ENCODE data around the gene PPFIBP2.

The PPFIBP2 gene

GRCh38 chr11:7581021-7581590 is 67.3 kb downstream of the PPFIBP2 start:
- no peaks in the 10 kb centered on the region for H4K20me1 ChIP-seq (ENCODE audit: insufficient read depth, low read length)
- H3K9me3 ChIP-seq (replicated peaks; ENCODE audit: insufficient read depth, low read length) = no peaks in the 10 kb centered on the region
- no peak overlapping the region for H3K4me2 ChIP-seq (ENCODE audit: low read depth, low read length)
- no peaks in the 10 kb centered on the region for H3K27me3 ChIP-seq (replicated peaks; ENCODE audit: insufficient read depth, low read length)
- H3K4me3 ChIP-seq (ENCODE audit: low read length) = no peak overlapping the region
- no peaks in the 10 kb centered on the region for H3K36me3 ChIP-seq (replicated peaks; ENCODE audit: insufficient read depth, low read length)
- no peak for TF ChIP-seq EZH2 (optimal IDR thresholded peaks at IDR 0.05; ENCODE audit: low read depth, low read length)
- no peak for TF ChIP-seq CTCF (IDR thresholded peaks at IDR 0.05; ENCODE audit: low read length)
- TF ChIP-seq EZH2phosphoT487 (IDR thresholded peaks at IDR 0.05; ENCODE audit: low read length) = no peak
- no peaks in the 10 kb centered on the region for H3K9me2 ChIP-seq (replicated peaks; ENCODE audit: insufficient read depth, low read length)
- no peak overlapping the region for H3K27ac ChIP-seq (ENCODE audit: low read length)
- H3K79me2 ChIP-seq (ENCODE audit: low read length) = 0 out of 2 replicates have a peak, but pooled peaks cover 9% of the 10 kb centered on the region
- no peak overlapping the region for H2AFZ ChIP-seq (ENCODE audit: low read length)
- H3K4me1 ChIP-seq (ENCODE audit: low read length) = peaks cover 25% of the 10 kb centered on the region
- DNase-seq = no peak
- H3K9ac ChIP-seq (ENCODE audit: low read length) = no peak overlapping the region
- peaks cover 13% of the 10 kb centered on the region for H3F3A ChIP-seq (ENCODE audit: insufficient read depth, low read length)

- H3K27me3 ChIP-seq (replicated peaks; ENCODE audit: insufficient read depth, low read length) = no peaks in the 10 kb centered on the region
- no peaks in the 10 kb centered on the region for H3K9me2 ChIP-seq (replicated peaks; ENCODE audit: insufficient read depth, low read length)
- 0 out of 2 replicates have a peak, but pooled peaks cover 9% of the 10 kb centered on the region for H3K79me2 ChIP-seq (ENCODE audit: low read length)
- DNase-seq = no peak
- no peaks in the 10 kb centered on the region for H3K36me3 ChIP-seq (replicated peaks; ENCODE audit: insufficient read depth, low read length)
- peaks cover 12% of the 10 kb centered on the region for H3F3A ChIP-seq (ENCODE audit: insufficient read depth, low read length)
- H3K4me3 ChIP-seq (ENCODE audit: low read length) = no peak overlapping the region
- peaks cover 16% of the 10 kb centered on the region for H3K4me1 ChIP-seq (ENCODE audit: low read length)
- H3K9ac ChIP-seq (ENCODE audit: low read length) = no peak overlapping the region
- no peaks in the 10 kb centered on the region for H4K20me1 ChIP-seq (ENCODE audit: insufficient read depth, low read length)
- no peak overlapping the region for H3K4me2 ChIP-seq (ENCODE audit: low read depth, low read length)
- no peak for TF ChIP-seq EZH2phosphoT487 (IDR thresholded peaks at IDR 0.05; ENCODE audit: low read length)
- TF ChIP-seq CTCF (IDR thresholded peaks at IDR 0.05; ENCODE audit: low read length) = no peak
- no peak for TF ChIP-seq EZH2 (optimal IDR thresholded peaks at IDR 0.05; ENCODE audit: low read depth, low read length)
- H3K27ac ChIP-seq (ENCODE audit: low read length) = no peak overlapping the region
- H3K9me3 ChIP-seq (replicated peaks; ENCODE audit: insufficient read depth, low read length) = no peaks in the 10 kb centered on the region
- H2AFZ ChIP-seq (ENCODE audit: low read length) = no peak overlapping the region
Measured at GRCh38 chr11:7582338-7582985, 68.7 kb downstream of the PPFIBP2 start.

DNA sequence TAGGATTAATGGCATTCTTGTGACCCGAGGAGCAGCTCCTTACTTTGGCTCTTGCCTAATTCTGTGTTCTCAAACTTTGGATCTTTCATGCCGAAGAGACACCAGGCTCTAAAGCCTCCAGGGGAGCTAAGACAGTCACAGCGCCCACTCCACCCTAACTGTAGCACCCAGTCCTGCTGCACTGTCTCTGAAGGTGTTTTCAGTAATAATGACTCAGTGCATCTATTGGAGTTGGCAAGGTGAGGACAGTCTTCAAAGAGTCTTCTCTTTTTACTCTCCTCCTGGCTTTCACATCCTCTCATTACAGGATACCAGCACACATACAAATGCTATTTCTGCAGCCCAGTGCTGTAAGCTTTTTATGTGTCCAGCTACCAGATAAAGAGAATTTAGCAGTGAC is 69.4 kb downstream of the PPFIBP2 start:
- Histone ChIP-seq H4K20me1 (ENCODE audit: insufficient read depth, low read length) (no peaks in the 10 kb centered on the region), H3K27me3 (replicated peaks; ENCODE audit: insufficient read depth, low read length) (no peaks in the 10 kb centered on the region), H3K27ac (ENCODE audit: low read length) (no peak overlapping the region)

More for the DNA sequence above, 69.4 kb downstream of the PPFIBP2 start:
- H3K9ac ChIP-seq (ENCODE audit: low read length) = no peak overlapping the region
- H3K4me3 ChIP-seq (ENCODE audit: low read length) = no peak overlapping the region
- no peaks in the 10 kb centered on the region for H3K9me2 ChIP-seq (replicated peaks; ENCODE audit: insufficient read depth, low read length)
- H3K36me3 ChIP-seq (replicated peaks; ENCODE audit: insufficient read depth, low read length) = no peaks in the 10 kb centered on the region
- no peak overlapping the region for H3K4me2 ChIP-seq (ENCODE audit: low read depth, low read length)
- TF ChIP-seq EZH2phosphoT487 (IDR thresholded peaks at IDR 0.05; ENCODE audit: low read length) (no peak), EZH2 (optimal IDR thresholded peaks at IDR 0.05; ENCODE audit: low read depth, low read length) (no peak), CTCF (IDR thresholded peaks at IDR 0.05; ENCODE audit: low read length) (no peak)
- H3F3A ChIP-seq (ENCODE audit: insufficient read depth, low read length) = peaks cover 4% of the 10 kb centered on the region
- DNase-seq = no peak
- no peaks in the 10 kb centered on the region for H3K9me3 ChIP-seq (replicated peaks; ENCODE audit: insufficient read depth, low read length)
- H2AFZ ChIP-seq (ENCODE audit: low read length) = no peak overlapping the region
- 0 out of 2 replicates have a peak, but pooled peaks cover 9% of the 10 kb centered on the region for H3K79me2 ChIP-seq (ENCODE audit: low read length)
- peaks cover 12% of the 10 kb centered on the region for H3K4me1 ChIP-seq (ENCODE audit: low read length)
